Fibroblast of lung (primary cell): ENCODE data around the gene CBX1.

Experiments used
- CTCF ChIP-seq, 2 donors: IDR thresholded peaks in 1 of 2; conservative IDR thresholded peaks in 1 of 2; 1 replicate in 1 of 2; 2 replicates in 1 of 2; pipeline ENCODE4 v1.5.1; 2011 to 2012; ENCODE audit warnings: low read length in 2 of 2, control low read depth in 1 of 2, inconsistent platforms in 1 of 2, low read depth in 1 of 2, mild to moderate bottlenecking in 1 of 2
- EZH2 ChIP-seq: IDR thresholded peaks from 2 replicates; pipeline ENCODE4 v1.5.1; 2012; ENCODE audit warnings: low read length, control low read depth, mild to moderate bottlenecking; ENCODE audit errors: missing control alignments

- TF ChIP-seq EZH2 (no peak), CTCF (conservative IDR thresholded peaks at IDR 0.05 in 1 of 2, IDR thresholded peaks at IDR 0.05 in 1 of 2; ENCODE audit: low read depth in 1 of 2, low read length in 2 of 2) (no peak)
Measured at GRCh38 chr17:48022901-48023300, 78.4 kb downstream of the CBX1 start.
